Heart right ventricle (tissue), 16 donors: ENCODE results near the gene ZNF185. TPM values are rescaled to one million over a fixed set of nuclear protein-coding genes. Genes with fewer than 3 reads are reported as not detected.

Experiments used
- ATAC-seq, 8 donors: fragments of 200-7000 bp; cut with Tn5 transposase; one replicate each; pipeline ENCODE4 v1.9.1; 2020; ENCODE audit warnings: mild to moderate bottlenecking in 8 of 8, moderate library complexity in 8 of 8, moderate number of reproducible peaks in 1 of 8
- DNase-seq, 2 donors: peaks; one replicate each; pipeline ENCODE4 v3.0.0-alpha.2; 2020
- H3K27ac ChIP-seq, 10 donors: fragments of 200-600 bp; sonication (generic) in 2 of 10; one replicate each; pipeline versions ENCODE4 v1.5.0 to v1.8.0; 2020 to 2022; ENCODE audit warnings: mild to moderate bottlenecking in 3 of 10
- H3K27me3 ChIP-seq, 7 donors: fragments of 200-600 bp; one replicate each; pipeline ENCODE4 v1.8.0; 2021 to 2022; ENCODE audit warnings: mild to moderate bottlenecking in 2 of 7
- H3K36me3 ChIP-seq, 9 donors: fragments of 200-600 bp; sonication (generic) in 1 of 9; one replicate each; pipeline versions ENCODE4 v1.5.0 to v1.8.0; 2020 to 2022; ENCODE audit warnings: mild to moderate bottlenecking in 2 of 9
- H3K4me1 ChIP-seq, 9 donors: fragments of 200-600 bp; sonication (generic) in 1 of 9; one replicate each; pipeline versions ENCODE4 v1.5.0 to v1.8.0; 2020 to 2022; ENCODE audit warnings: mild to moderate bottlenecking in 4 of 9
- H3K4me3 ChIP-seq, 10 donors: fragments of 200-600 bp; sonication (generic) in 2 of 10; one replicate each; pipeline versions ENCODE4 v1.5.0 to v1.8.0; 2020 to 2022; ENCODE audit warnings: mild to moderate bottlenecking in 7 of 10, moderate library complexity in 2 of 10
- H3K9me3 ChIP-seq, 11 donors: fragments of 200-600 bp in 10 of 11; sonication (generic) in 2 of 11; one replicate each; pipeline versions ENCODE4 v1.5.0 to v1.8.0; 2013 to 2022; ENCODE audit warnings: mild to moderate bottlenecking in 2 of 11, control low read depth in 1 of 11, moderate library complexity in 1 of 11
- CTCF ChIP-seq, 9 donors: fragments of 200-600 bp; sonication (generic) in 2 of 9; IDR thresholded peaks; one replicate each; pipeline versions ENCODE4 v1.5.0 to v1.8.0; 2021 to 2022; ENCODE audit warnings: antibody characterized with exemption in 9 of 9, mild to moderate bottlenecking in 5 of 9, moderate library complexity in 1 of 9
- WGBS, 2 donors: extraction: QIAGEN DNeasy Blood & Tissue Kit; methylation state at CpG; one replicate each; pipeline ENCODE4 v1.1.7; 2013; ENCODE audit warnings: inconsistent platforms in 1 of 2; 5-methylcytosine and 5-hydroxymethylcytosine counted together
- intact Hi-C, 10 donors: fragments of 100-400 bp; cut with DNase I; formaldehyde crosslinking; loops; one replicate each; pipeline versions ENCODE4 v1.11.1 to v1.14.2; 2022
- polyA plus RNA-seq, 2 donors: library from polyadenylated mRNA; stranded (reverse); fragments of 200-250 nt; gene quantifications; one replicate each; pipeline ENCODE4 v1.2.3, GENCODE V29; 2013
- total RNA-seq, 10 donors: library from RNA; stranded (reverse); fragmentation: NEBNext Ultra II Directional in 3 of 10; extraction: Animal tissue kit (Norgen Biotek cat#: 25700) in 3 of 10; gene quantifications; one replicate each; pipeline versions ENCODE4 v1.2.1 to v1.2.4, GENCODE V29; 2021 to 2023
- donor health status: Arrhythmogenic right ventricular cardiomyopathy.
- donor health status: ischemic (EF 13 %, LVEDD 7.1; RV severe dilation, severe dysfunction).
- donor health status: healthy with polysubstance abuse.
- donor health status: DM: no; HTN: yes; CAD: no.
- donor health status: DM: no; HTN: no; CAD: no.
- donor health status: ischemic (EF 25% LVEDD 6.9; RV normal size, moderate dysfunction).
- donor health status: ischemic (EF 25% LVEDD 5.7; RV mildly dilated, moderate dysfunction).
- donor health status: healthy.
- donor health status: DM: yes; HTN: yes; CAD: no.
- donor health status: Ischemic cardiomyopathy.
- donor health status: ischemic (EF 35%, LVEDD 5.7; RV mildly dilated, moderate dysfunction).
- donor health status: nonischemic (EF 11% LVEDD 7.7; RV severe dilation, severe dysfunction).
- donor health status: DM: yes; HTN: yes; CAD: no.
- donor health status: PGD.
- donor health status: ischemic (EF 29% LVEDD 5.4; RV normal size, mild dysfunction).
- donor health status: nonischemic (EF 23%, LVEDD 6.1; RV moderate dilation, normal function).

Gene ZNF185
- total and polyA plus RNA-seq, 12 donors = 0.51 to 4.5 (median 1.4) TPM

GRCh38 chrX:152937236-152937635 lies 39.4 kb downstream of the ZNF185 start:
- no peaks in the 10 kb centered on the region for H3K36me3 ChIP-seq
- no peak overlapping the region for H3K27ac ChIP-seq
- H3K9me3 ChIP-seq = no peaks in the 10 kb centered on the region
- DNase-seq = no peak
- no peak for TF ChIP-seq CTCF (IDR thresholded peaks at IDR 0.05)
- intact Hi-C loops = no loop called here
- peaks cover 0 to 10% (median 0%) of the 10 kb centered on the region in 9 donors for H3K4me1 ChIP-seq
- 94% methylated on average over 8 of the region's 9 CpGs for WGBS, 2 donors
- H3K4me3 ChIP-seq = no peak overlapping the region
- ATAC-seq = no peak
- H3K27me3 ChIP-seq = peaks cover 0 to 15% (median 0%) of the 10 kb centered on the region in 7 donors

- H3K27ac ChIP-seq = peak overlapping the region in 9 of 10 donors; percentile 68 to 89 (median 82)
- no peaks in the 10 kb centered on the region for H3K27me3 ChIP-seq
- intact Hi-C loops = loop anchor here in 2 of 10 donors (5.0 to 10.0 kb wide), 3 partner anchors 531 to 723 kb away; partner anchors contain the start of gene HAUS7 (in 2 of the 2)
- H3K4me1 ChIP-seq = peaks cover 0 to 13% (median 0%) of the 10 kb centered on the region in 9 donors
- H3K9me3 ChIP-seq = no peaks in the 10 kb centered on the region
- no peaks in the 10 kb centered on the region for H3K36me3 ChIP-seq
- 0 to 1% methylated on average over 57 to 69 of the region's 70 CpGs for WGBS, 2 donors
- ATAC-seq (peak; percentile 94 to 99 (median 98)), DNase-seq (peak; percentile 89 to 90)
- peak overlapping the region; percentile 41 to 69 (median 60) for H3K4me3 ChIP-seq
- TF ChIP-seq CTCF (IDR thresholded peaks at IDR 0.05) = peak; percentile 52 to 91 (median 83)
Measured at GRCh38 chrX:152941328-152942076, 43.6 kb downstream of the ZNF185 start.

GRCh38 chrX:152942077-152942442 lies 44.2 kb downstream of the ZNF185 start:
- intact Hi-C loops = loop anchor here in 2 of 10 donors (5.0 to 10.0 kb wide), 3 partner anchors 530 to 723 kb away; partner anchors contain the start of gene HAUS7 (in 2 of the 2)
- 46 to 62% methylated on average over 8 to 11 of the region's 11 CpGs for WGBS, 2 donors
- no peak for TF ChIP-seq CTCF (IDR thresholded peaks at IDR 0.05)
- peak overlapping the region; percentile 41 to 69 (median 60) for H3K4me3 ChIP-seq
- H3K27ac ChIP-seq = peak overlapping the region in 9 of 10 donors; percentile 68 to 89 (median 82)
- ATAC-seq (peak in 4 of 8 donors; percentile 8 to 19 (median 14)), DNase-seq (no peak)
- peaks cover 0 to 13% (median 0%) of the 10 kb centered on the region in 9 donors for H3K4me1 ChIP-seq
- H3K27me3 ChIP-seq = no peaks in the 10 kb centered on the region
- H3K36me3 ChIP-seq = no peaks in the 10 kb centered on the region
- H3K9me3 ChIP-seq = no peaks in the 10 kb centered on the region

- no peak overlapping the region for H3K27ac ChIP-seq
- intact Hi-C loops = loop anchor here in 2 of 10 donors (5.0 to 10.0 kb wide), 3 partner anchors 528 to 721 kb away; partner anchors contain the start of gene HAUS7 (in 2 of the 2)
Measured at GRCh38 chrX:152943826-152944225, 46.0 kb downstream of the ZNF185 start.

More at GRCh38 chrX:152943826-152944225, 46.0 kb downstream of the ZNF185 start:
- no peaks in the 10 kb centered on the region for H3K27me3 ChIP-seq
- no peaks in the 10 kb centered on the region for H3K9me3 ChIP-seq
- WGBS, 2 donors = 92 to 100% methylated on average over 1 of the region's 1 CpG
- no peak for DNase-seq
- no peak overlapping the region for H3K4me3 ChIP-seq
- no peak for TF ChIP-seq CTCF (IDR thresholded peaks at IDR 0.05)
- H3K4me1 ChIP-seq = peaks cover 0 to 13% (median 0%) of the 10 kb centered on the region in 9 donors
- no peak for ATAC-seq
- H3K36me3 ChIP-seq = no peaks in the 10 kb centered on the region
